Measurements from ENCODE around the gene P2RX7.
A peak's percentile ranks its signal among the peaks of the same experiment; 100 is the strongest.

Gene P2RX7

GRCh38 chr12:121132601-121133481, at the start of gene P2RX7:
Gene P2RX7, plus strand, starts transcription at chr12:121132876. Its CDS starts 95 bp downstream, at chr12:121132971.
- peak; percentile 69 for DNase-seq

- DNase-seq: no peak
These were observed 48.4 kb upstream of the P2RX7 start for GRCh38 chr12:121084229-121084628.

- DNase-seq: no peak
These were observed 47.6 kb upstream of the P2RX7 start for GRCh38 chr12:121085069-121085468.

- DNase-seq: no peak
These were observed 46.9 kb upstream of the P2RX7 start for GRCh38 chr12:121085506-121086353.

GRCh38 chr12:121086781-121087295, 45.8 kb upstream of the P2RX7 start:
- DNase-seq: no peak

GRCh38 chr12:121087467-121088194, 45.0 kb upstream of the P2RX7 start:
- no peak for DNase-seq

GRCh38 chr12:121088195-121088585, 44.5 kb upstream of the P2RX7 start:
- no peak for DNase-seq

GRCh38 chr12:121089031-121089812, 43.5 kb upstream of the P2RX7 start:
- DNase-seq: no peak

GRCh38 chr12:121089813-121090430, 42.8 kb upstream of the P2RX7 start:
- no peak for DNase-seq

- no peak for DNase-seq
These were observed 41.8 kb upstream of the P2RX7 start for GRCh38 chr12:121090586-121091514.

- DNase-seq: no peak
These were observed 40.6 kb upstream of the P2RX7 start for GRCh38 chr12:121092034-121092433.

- no peak for DNase-seq
These were observed 39.2 kb upstream of the P2RX7 start for GRCh38 chr12:121093487-121093891.

GRCh38 chr12:121095544-121096198, 37.0 kb upstream of the P2RX7 start:
- DNase-seq: peak; percentile 80

GRCh38 chr12:121096199-121096798, 36.4 kb upstream of the P2RX7 start:
- DNase-seq: no peak

GRCh38 chr12:121099779-121100178, 32.9 kb upstream of the P2RX7 start:
- no peak for DNase-seq

- no peak for DNase-seq
These were observed 30.4 kb upstream of the P2RX7 start for GRCh38 chr12:121102307-121102706.

GRCh38 chr12:121107681-121108080, 25.0 kb upstream of the P2RX7 start:
- DNase-seq: no peak

- no peak for DNase-seq
These were observed 24.2 kb upstream of the P2RX7 start for GRCh38 chr12:121108492-121108891.

GRCh38 chr12:121110211-121110940, 22.3 kb upstream of the P2RX7 start:
- DNase-seq: peak; percentile 60
